ENCODE data around the gene KLHL15.

DNA sequence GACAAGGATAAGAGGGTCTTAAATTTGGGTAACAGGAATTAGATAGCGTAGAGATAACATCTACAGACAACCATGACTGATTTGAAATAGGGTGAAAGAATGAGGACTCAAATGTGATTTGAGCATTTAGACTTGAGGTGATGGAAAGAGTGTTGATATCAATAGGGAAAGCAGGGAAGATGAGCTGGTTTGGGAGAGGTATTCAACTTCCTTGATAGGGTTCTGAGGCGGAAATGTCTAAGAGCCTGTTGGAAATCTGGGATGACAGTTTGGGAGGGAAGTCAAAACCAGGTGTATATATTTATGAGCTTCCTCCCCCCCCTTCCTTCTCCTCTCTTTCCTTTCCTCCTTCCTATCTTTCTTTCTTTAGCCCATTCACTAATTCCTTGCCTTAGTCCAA lies 36.5 kb downstream of the KLHL15 start:
- no peak for TF ChIP-seq POLR2A (IDR thresholded peaks at IDR 0.05)
- TF ChIP-seq, protein P1, sequence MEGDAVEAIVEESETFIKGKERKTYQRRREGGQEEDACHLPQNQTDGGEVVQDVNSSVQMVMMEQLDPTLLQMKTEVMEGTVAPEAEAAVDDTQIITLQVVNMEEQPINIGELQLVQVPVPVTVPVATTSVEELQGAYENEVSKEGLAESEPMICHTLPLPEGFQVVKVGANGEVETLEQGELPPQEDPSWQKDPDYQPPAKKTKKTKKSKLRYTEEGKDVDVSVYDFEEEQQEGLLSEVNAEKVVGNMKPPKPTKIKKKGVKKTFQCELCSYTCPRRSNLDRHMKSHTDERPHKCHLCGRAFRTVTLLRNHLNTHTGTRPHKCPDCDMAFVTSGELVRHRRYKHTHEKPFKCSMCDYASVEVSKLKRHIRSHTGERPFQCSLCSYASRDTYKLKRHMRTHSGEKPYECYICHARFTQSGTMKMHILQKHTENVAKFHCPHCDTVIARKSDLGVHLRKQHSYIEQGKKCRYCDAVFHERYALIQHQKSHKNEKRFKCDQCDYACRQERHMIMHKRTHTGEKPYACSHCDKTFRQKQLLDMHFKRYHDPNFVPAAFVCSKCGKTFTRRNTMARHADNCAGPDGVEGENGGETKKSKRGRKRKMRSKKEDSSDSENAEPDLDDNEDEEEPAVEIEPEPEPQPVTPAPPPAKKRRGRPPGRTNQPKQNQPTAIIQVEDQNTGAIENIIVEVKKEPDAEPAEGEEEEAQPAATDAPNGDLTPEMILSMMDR (IDR thresholded peaks at IDR 0.05) = no peak
